Dermis microvascular lymphatic vessel endothelial cell (primary cell): Measurements from ENCODE around the gene KCNJ10. TPM values are rescaled to one million over a fixed set of nuclear protein-coding genes. Genes with fewer than 3 reads are reported as not detected.

ENCODE experiments used
- DNase-seq, 2 donors: peaks; one replicate each; pipeline versions ENCODE4 v3.0.0 to v3.0.0-alpha.2; 2010; ENCODE audit warnings: low read depth in 2 of 2
- total RNA-seq: library from RNA; depleted of rRNA; stranded (reverse); fragments of >200 nt; gene quantifications from 2 replicates; pipeline ENCODE4 v1.2.1, GENCODE V29; 2014

The KCNJ10 gene
- total RNA-seq, 1 donor from 2014 or later, result not detected

- no peak for DNase-seq
Measured at GRCh38 chr1:160099716-160100375, 29.9 kb upstream of the KCNJ10 start.

- peak; percentile 79 to 93 for DNase-seq
Measured at GRCh38 chr1:160098852-160099561, 29.0 kb upstream of the KCNJ10 start.

- DNase-seq, result peak; percentile 49 to 79
Measured at GRCh38 chr1:160097911-160098851, 28.2 kb upstream of the KCNJ10 start, which contains the start of gene IGSF8. TSS of gene IGSF8 (minus strand) at chr1:160098619. CDS start at chr1:160098472, 147 bp downstream.

GRCh38 chr1:160097151-160097910, 27.4 kb upstream of the KCNJ10 start:
- DNase-seq, result no peak

GRCh38 chr1:160096274-160097116, 26.5 kb upstream of the KCNJ10 start:
- no peak for DNase-seq

GRCh38 chr1:160095382-160096105, 25.6 kb upstream of the KCNJ10 start:
- no peak for DNase-seq

GRCh38 chr1:160094806-160095205, 24.8 kb upstream of the KCNJ10 start:
- no peak for DNase-seq

- no peak for DNase-seq
Measured at GRCh38 chr1:160094291-160094625, 24.3 kb upstream of the KCNJ10 start.

- DNase-seq, result no peak
Measured at GRCh38 chr1:160093624-160094290, 23.8 kb upstream of the KCNJ10 start.

- no peak for DNase-seq
Measured at GRCh38 chr1:160093069-160093395, 23.1 kb upstream of the KCNJ10 start.

- DNase-seq, result no peak
Measured at GRCh38 chr1:160092366-160093068, 22.6 kb upstream of the KCNJ10 start.

- no peak for DNase-seq
Measured at GRCh38 chr1:160091666-160092223, 21.8 kb upstream of the KCNJ10 start.

GRCh38 chr1:160090760-160091159, 20.8 kb upstream of the KCNJ10 start:
- no peak for DNase-seq

GRCh38 chr1:160089883-160090282, 19.9 kb upstream of the KCNJ10 start:
- DNase-seq, result no peak

- no peak for DNase-seq
Measured at GRCh38 chr1:160087118-160087662, 17.2 kb upstream of the KCNJ10 start.

- DNase-seq, result no peak
Measured at GRCh38 chr1:160086456-160086892, 16.5 kb upstream of the KCNJ10 start.

- peak in 1 of 2 donors; percentile 73 for DNase-seq
Measured at GRCh38 chr1:160085686-160086455, 15.9 kb upstream of the KCNJ10 start.
